Mucosa of descending colon (tissue), 3 donors: Measurements from ENCODE around the gene MYOCD. TPM values are rescaled to one million over a fixed set of nuclear protein-coding genes. Genes with fewer than 3 reads are reported as not detected.
A peak's percentile ranks its signal among the peaks of the same experiment; 100 is the strongest.

Source experiments
- ATAC-seq: fragments of 200-7000 bp; cut with Tn5 transposase; one replicate; pipeline ENCODE4 v1.9.1; 2020; ENCODE audit warnings: mild to moderate bottlenecking, moderate library complexity
- DNase-seq, 3 donors: peaks; one replicate each; pipeline ENCODE4 v3.0.0-alpha.2; 2020
- H3K36me3 ChIP-seq: fragments of 200-600 bp; one replicate; pipeline ENCODE4 v1.8.0; 2021; ENCODE audit warnings: low read depth, mild to moderate bottlenecking
- H3K4me1 ChIP-seq: fragments of 200-600 bp; one replicate; pipeline ENCODE4 v1.8.0; 2021; ENCODE audit warnings: low read depth, mild to moderate bottlenecking
- H3K4me3 ChIP-seq: fragments of 200-600 bp; one replicate; pipeline ENCODE4 v1.8.0; 2021; ENCODE audit warnings: mild to moderate bottlenecking
- H3K9me3 ChIP-seq: fragments of 200-600 bp; one replicate; pipeline ENCODE4 v1.8.0; 2021; ENCODE audit warnings: mild to moderate bottlenecking
- intact Hi-C, 2 donors: fragments of 100-400 bp; cut with DNase I in 1 of 2; cut with micrococcal nuclease in 1 of 2; formaldehyde crosslinking; loops; one replicate each; pipeline versions ENCODE4 v1.11.0 to v1.11.1; 2022; cut with DNase I, micrococcal nuclease
- total RNA-seq, 3 donors: library from RNA; stranded (reverse); fragmentation: NEBNext Ultra II Directional in 2 of 3; extraction: Animal tissue kit (Norgen Biotek cat#: 25700) in 2 of 3; gene quantifications; one replicate each; pipeline versions ENCODE4 v1.2.1 to v1.2.4, GENCODE V29; 2021 to 2023
- TF ChIP-seq, protein P1 (sequence below): fragments of 200-600 bp; IDR thresholded peaks from one replicate; pipeline ENCODE4 v1.8.0; 2022; ENCODE audit warnings: antibody characterized with exemption, mild to moderate bottlenecking
- donor health status: DM: no; HTN: no; CAD: no; lungs with moderate emphysema.
- donor health status: DM: no; HTN: no; CAD: no.
- donor health status: DM: no; HTN: yes; CAD: no.

Gene MYOCD
- total RNA-seq, 3 donors from 2014 or later = 2.8 to 136 (median 9.4) TPM

DNA sequence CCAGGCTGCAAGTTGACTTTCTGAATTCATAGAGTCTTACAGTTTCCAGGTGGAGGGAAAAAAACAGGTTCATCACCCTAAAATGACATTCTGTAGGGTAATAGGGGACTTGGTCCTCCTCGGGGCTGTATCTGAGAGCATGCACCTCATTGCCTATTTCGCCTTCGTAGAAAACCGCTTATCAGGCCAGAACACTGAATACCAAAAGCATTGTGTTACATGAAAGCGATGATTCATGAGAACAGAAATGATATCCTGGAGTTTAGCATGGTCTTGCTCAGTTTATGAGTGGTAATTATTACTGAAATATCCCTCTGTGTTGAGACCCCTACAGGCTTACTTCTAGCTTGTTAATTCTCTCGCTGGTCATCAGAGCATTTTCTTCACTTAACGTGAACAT, 62.2 kb downstream of the MYOCD start:
- DNase-seq = no peak
- H3K4me3 ChIP-seq = no peak overlapping the region
- H3K4me1 ChIP-seq = peaks cover 17% of the 10 kb centered on the region
- TF ChIP-seq, protein P1, sequence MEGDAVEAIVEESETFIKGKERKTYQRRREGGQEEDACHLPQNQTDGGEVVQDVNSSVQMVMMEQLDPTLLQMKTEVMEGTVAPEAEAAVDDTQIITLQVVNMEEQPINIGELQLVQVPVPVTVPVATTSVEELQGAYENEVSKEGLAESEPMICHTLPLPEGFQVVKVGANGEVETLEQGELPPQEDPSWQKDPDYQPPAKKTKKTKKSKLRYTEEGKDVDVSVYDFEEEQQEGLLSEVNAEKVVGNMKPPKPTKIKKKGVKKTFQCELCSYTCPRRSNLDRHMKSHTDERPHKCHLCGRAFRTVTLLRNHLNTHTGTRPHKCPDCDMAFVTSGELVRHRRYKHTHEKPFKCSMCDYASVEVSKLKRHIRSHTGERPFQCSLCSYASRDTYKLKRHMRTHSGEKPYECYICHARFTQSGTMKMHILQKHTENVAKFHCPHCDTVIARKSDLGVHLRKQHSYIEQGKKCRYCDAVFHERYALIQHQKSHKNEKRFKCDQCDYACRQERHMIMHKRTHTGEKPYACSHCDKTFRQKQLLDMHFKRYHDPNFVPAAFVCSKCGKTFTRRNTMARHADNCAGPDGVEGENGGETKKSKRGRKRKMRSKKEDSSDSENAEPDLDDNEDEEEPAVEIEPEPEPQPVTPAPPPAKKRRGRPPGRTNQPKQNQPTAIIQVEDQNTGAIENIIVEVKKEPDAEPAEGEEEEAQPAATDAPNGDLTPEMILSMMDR = no peak
- intact Hi-C loops = no loop called here
- no peaks in the 10 kb centered on the region for H3K36me3 ChIP-seq
- no peak for ATAC-seq
- no peaks in the 10 kb centered on the region for H3K9me3 ChIP-seq

DNA sequence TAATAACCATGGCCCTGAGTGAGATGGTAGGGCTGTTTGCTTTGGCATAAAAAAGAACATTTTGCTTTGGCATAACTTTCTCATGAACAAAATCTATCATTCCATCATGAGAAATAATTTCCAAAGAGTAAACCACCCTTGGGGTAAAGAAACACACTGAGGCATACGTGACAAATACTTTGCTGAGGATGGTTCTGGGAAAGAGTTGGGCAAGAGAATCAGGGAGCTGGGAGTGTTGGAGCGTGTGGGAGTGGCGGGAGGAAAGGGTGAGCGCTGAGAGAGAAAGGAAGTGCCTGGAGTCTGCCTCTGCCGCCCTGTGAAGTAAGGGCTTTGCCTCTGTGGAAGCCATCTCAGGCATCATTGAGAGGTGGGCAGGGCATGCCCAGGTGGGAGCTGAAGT, 63.4 kb downstream of the MYOCD start:
- intact Hi-C loops = no loop called here
- no peak for DNase-seq
- no peaks in the 10 kb centered on the region for H3K9me3 ChIP-seq
- peaks cover 17% of the 10 kb centered on the region for H3K4me1 ChIP-seq
- H3K36me3 ChIP-seq = no peaks in the 10 kb centered on the region
- TF ChIP-seq, protein P1 = no peak
- no peak overlapping the region for H3K4me3 ChIP-seq
- no peak for ATAC-seq

DNA sequence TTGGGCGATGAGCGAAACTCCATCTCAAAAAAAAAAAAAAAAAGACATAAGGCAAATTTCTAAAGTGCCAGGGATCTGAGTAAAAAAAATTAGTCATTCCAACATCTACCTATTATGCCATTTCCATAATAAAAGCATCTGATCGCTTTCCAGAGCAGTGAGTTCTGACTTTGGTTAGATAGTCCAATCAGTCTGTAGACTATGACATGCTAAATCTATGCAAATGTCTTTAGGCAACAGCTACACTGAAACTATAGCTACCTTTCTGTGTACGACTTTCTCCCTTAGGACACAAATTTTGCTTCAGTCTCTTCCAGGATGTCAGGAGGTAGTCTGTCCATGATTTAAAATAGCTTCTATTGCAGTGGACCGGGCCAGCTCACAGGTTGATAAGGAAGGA, 64.7 kb downstream of the MYOCD start:
- Histone ChIP-seq H3K4me1 (peaks cover 17% of the 10 kb centered on the region), H3K9me3 (no peaks in the 10 kb centered on the region), H3K36me3 (no peaks in the 10 kb centered on the region), H3K4me3 (no peak overlapping the region)
- DNase-seq (no peak), ATAC-seq (peak; percentile 11)
- intact Hi-C loops = no loop called here
- TF ChIP-seq, protein P1 = no peak

DNA sequence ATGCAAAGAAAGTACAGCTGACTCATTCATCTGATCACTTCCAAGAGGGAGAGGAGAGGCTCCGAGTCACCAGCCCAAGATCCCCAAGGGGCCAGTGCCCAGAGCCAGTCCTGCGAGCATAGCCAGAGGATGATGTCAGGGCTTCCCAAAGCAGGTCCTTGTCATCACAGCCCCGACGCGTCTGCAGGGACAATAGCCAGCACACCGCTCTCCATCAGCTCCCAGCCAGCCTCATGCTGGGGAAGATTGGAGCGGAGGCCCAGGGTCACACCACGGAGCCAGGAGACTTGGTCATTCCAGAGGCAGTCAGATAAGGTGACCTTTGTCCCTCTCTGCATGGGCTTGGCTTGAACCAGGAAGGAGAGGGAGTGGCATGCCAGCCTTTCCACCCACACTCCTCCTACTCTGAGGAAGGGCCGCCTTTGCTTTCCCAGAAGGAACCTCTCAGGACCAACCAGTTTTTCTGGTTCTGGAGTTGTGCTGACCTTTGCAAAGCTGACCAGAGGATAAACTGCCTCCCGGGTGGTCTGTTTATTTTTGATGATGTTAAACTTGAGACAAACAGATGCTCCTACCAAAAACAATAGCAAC, 65.3 kb downstream of the MYOCD start:
- no peak overlapping the region for H3K4me3 ChIP-seq
- DNase-seq (peak; percentile 76 to 91 (median 76)), ATAC-seq (peak; percentile 98)
- H3K9me3 ChIP-seq = no peaks in the 10 kb centered on the region
- intact Hi-C loops = no loop called here
- TF ChIP-seq, protein P1 = no peak
- H3K4me1 ChIP-seq = peaks cover 17% of the 10 kb centered on the region
- H3K36me3 ChIP-seq = no peaks in the 10 kb centered on the region

DNA sequence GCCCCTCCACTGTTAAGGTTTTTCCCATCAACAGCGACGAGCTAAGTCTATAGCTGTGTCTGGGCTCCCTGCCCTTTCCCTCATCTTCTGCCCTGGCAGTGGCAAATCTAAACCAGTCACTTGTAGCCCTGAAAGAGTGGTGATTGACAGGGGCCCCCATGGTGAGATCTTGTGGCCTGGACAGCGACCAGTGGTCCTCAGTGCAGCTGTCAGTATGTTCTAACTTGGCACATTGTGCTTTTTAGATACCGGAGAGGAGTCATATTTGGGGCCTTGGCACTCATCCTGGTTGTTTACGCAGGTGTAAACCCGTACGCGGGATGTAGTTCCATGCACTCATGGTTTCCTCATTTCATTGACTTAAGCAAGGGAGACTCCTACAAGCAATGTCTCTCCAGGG, 66.1 kb downstream of the MYOCD start:
- H3K4me1 ChIP-seq = peaks cover 17% of the 10 kb centered on the region
- TF ChIP-seq, protein P1 = no peak
- H3K36me3 ChIP-seq = no peaks in the 10 kb centered on the region
- no peak for ATAC-seq
- no peaks in the 10 kb centered on the region for H3K9me3 ChIP-seq
- intact Hi-C loops = no loop called here
- H3K4me3 ChIP-seq = no peak overlapping the region
- no peak for DNase-seq

DNA sequence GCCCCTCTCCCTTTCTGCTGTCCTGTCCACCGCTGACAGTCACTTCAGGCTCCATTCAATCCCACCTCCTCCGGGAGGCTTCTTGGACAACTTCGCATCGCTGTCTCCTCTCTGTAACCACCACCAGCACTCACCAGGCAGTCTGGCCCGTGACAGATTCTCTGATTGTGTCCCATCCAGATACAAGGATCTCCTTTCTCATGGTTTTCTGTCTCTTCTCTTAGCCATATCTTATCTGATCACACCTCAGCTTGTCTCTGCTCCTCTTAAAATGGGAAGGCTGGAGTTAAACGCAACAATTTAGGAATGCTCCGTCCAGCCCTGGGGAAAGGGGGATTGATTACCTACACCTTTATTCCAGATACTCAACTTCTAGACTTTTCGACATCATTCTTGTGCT, 66.7 kb downstream of the MYOCD start:
- TF ChIP-seq, protein P1 = no peak
- no peak for DNase-seq
- Histone ChIP-seq H3K36me3 (no peaks in the 10 kb centered on the region), H3K9me3 (no peaks in the 10 kb centered on the region), H3K4me3 (no peak overlapping the region), H3K4me1 (peaks cover 17% of the 10 kb centered on the region)
- ATAC-seq = no peak
- intact Hi-C loops = no loop called here
